Activated T-cell treated with anti-CD3 and anti-CD28 coated beads for 48 hours (primary cell): ENCODE results near the gene MAGEB10.
"Not testable (repeated sequence)": the region's sequence is repeated elsewhere in the genome, so short reads cannot be mapped to it uniquely, and the experiment has no call there.

Experiments used
- DNase-seq: peaks from one replicate; pipeline ENCODE4 v3.0.0-alpha.2; 2020; ENCODE audit warnings: low read depth

MAGEB10 gene, protein sequence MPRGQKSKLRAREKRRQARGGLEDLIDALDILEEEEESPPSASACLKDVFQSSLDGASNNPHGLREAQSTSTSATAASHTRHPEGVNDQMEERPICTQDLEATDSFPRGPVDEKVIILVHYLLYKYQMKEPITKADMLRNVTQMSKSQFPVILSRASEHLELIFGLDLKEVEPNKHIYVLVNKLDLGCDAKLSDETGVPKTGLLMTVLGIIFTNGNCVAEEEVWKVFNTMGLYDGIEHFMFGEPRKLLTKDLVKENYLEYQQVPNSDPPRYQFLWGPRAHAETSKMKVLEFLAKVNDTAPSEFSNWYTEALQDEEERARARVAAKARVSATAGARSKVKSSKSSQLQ

DNA sequence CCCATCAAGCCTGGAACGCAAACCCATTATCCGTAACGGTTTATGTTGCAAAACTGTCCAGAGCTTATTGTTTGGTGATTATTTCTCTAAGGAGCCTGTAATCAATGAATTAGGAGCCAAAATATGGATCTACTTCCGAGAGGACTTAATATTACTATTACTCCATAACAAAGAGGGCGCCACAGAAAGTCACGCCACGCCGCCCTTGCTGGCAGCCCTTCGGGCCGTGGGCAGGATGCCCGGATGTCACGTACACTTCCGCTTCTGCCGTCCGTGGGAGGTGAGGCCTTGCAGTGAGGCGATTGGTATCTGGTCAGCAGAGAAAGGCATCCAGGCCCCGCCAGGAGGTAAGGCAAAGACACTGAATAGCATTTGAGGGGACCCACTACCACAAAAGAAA is at the start of gene MAGEB10:
TSS of gene MAGEB10 (plus strand) at position 301 of the 400 bp plus-strand sequence. CDS start 13,317 bp downstream, outside the sequence.
- DNase-seq, result no peak

- DNase-seq, result no peak
Observed at GRCh38 chrX:27765718-27766117, 42.1 kb upstream of the MAGEB10 start.

- no peak for DNase-seq
Observed at GRCh38 chrX:27767387-27767786, 40.4 kb upstream of the MAGEB10 start.

GRCh38 chrX:27775984-27776383 is 31.8 kb upstream of the MAGEB10 start:
- DNase-seq, result no peak

GRCh38 chrX:27796640-27797257 is 11.0 kb upstream of the MAGEB10 start:
- no peak for DNase-seq

DNA sequence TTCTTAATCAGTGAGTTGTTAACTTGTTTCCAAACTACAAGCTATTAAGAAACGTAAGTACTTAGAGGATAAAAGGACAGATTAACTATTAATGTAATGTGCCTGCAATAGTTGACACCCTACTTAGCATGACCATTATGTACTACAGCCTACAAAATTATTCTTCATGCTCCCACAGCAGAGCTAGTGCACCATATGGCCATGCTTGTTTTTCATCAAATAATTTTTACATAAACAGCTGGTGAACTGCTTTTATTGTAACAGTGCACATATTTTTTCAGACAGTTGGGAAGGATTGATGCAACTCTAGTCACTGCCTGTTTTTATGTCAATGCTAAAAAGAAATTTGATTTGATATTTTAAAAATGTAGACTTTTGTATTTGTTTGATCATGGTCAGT is 10.2 kb upstream of the MAGEB10 start:
- DNase-seq, result no peak

GRCh38 chrX:27808226-27808625 is 436 bp downstream of the MAGEB10 start:
- DNase-seq, result no peak

- not testable (repeated sequence) for DNase-seq
Observed at GRCh38 chrX:27808991-27809859, 1.4 kb downstream of the MAGEB10 start.

DNA sequence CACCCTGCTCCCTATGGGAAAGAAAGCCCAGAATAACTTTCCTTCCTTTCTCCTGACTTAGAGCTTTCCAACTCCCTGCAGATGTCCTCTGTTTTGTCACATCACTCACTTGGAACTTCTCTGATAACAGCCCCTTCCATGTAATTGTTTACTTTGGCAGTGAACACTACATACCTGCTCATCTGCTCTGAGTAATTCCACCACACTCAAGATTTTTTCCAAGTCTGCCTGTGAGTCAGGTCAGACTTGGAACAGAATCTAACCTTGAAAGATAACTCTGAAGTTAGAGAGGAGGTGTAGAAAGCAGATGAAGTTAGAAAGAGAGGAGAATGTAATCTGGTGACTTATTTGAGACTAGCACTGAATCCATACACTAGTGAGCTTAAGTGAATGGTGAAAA is 7.4 kb downstream of the MAGEB10 start:
- DNase-seq, result no peak

DNA sequence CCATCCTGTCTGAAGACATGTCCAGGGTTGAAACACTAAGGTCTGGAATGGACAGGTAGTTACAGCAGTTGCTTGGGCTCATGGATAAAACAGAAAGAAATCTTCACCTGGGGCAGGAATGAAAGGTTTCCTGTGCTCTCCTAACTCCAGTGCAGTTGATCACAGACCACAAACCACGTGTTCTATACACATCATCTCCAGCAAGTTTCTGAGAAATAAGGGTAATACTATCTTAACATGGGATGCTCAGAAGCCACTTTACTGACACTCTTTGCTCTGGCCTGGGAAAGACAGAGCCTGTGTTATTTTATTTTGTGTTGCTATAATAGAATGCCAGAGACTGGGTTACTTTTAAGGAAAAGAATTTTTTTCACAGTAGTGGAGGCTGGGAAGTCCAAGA is 16.0 kb downstream of the MAGEB10 start:
- DNase-seq, result no peak

GRCh38 chrX:27838185-27838584 is 30.4 kb downstream of the MAGEB10 start:
- DNase-seq, result no peak

DNA sequence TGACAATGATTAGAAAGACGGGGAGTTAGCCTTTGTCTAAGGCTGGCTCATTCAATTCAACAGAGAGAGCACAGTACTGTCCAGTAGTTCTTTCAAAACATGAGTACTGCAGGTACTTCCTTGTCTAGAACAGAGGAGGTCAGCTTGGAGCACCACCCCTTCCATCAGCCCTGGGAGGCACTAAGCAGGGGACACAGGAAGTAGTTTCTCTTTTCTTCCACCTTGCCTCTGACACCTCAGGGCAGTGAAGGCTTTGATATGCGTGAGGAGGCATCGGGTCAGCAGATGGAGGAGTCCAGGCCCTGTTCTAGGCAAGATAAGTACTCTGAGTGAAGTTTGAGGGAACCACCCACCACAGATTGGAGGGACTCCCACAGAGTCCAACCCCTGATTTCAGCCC is 33.1 kb downstream of the MAGEB10 start:
- no peak for DNase-seq

DNA sequence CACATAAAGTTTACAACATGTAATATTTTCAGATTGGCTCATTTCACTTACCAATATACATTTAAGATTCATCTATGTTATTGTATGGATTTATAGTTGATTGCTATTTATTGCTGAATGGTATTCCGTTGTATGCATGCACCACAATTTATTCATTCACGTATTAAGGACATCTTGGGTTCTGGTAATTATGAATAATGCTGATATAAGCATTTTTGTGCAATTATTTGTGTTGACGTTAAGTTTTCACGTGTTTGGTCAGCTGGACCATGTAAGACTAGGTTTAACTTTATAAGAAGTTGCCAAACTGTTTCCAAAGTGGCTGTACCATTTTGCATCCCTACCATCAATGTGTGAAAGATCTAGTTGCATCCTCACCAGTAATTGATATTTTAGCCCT is 35.1 kb downstream of the MAGEB10 start:
- no peak for DNase-seq

DNA sequence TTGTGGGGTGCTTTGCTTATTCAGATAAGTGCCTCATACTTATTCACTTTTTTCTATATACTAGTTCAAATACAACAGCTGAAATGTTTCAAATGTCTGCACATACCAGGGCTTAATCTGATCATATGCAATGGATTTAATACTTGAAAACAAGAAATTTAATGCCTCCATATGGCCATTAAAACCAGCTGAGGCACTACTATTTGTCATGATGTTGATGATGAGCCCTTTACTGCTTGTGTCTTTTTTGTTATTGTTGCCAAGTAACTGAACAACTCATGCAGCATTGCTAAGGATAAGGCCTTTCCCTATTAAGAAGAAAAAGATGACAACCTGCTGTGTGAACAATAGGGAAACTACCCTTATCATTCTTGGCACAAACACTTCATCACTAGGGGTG is 52.5 kb downstream of the MAGEB10 start:
- DNase-seq, result no peak

- no peak for DNase-seq
Observed at GRCh38 chrX:27863809-27864208, 56.0 kb downstream of the MAGEB10 start.
